Mucosa of descending colon (tissue), 3 donors: ENCODE measurements around the gene ACAA2. TPM values are rescaled to one million over a fixed set of nuclear protein-coding genes. Genes with fewer than 3 reads are reported as not detected.
A peak's percentile ranks its signal among the peaks of the same experiment; 100 is the strongest.

Source experiments
- ATAC-seq: fragments of 200-7000 bp; cut with Tn5 transposase; one replicate; pipeline ENCODE4 v1.9.1; 2020; ENCODE audit warnings: mild to moderate bottlenecking, moderate library complexity
- DNase-seq, 3 donors: peaks; one replicate each; pipeline ENCODE4 v3.0.0-alpha.2; 2020
- H3K36me3 ChIP-seq: fragments of 200-600 bp; one replicate; pipeline ENCODE4 v1.8.0; 2021; ENCODE audit warnings: low read depth, mild to moderate bottlenecking
- H3K4me1 ChIP-seq: fragments of 200-600 bp; one replicate; pipeline ENCODE4 v1.8.0; 2021; ENCODE audit warnings: low read depth, mild to moderate bottlenecking
- H3K4me3 ChIP-seq: fragments of 200-600 bp; one replicate; pipeline ENCODE4 v1.8.0; 2021; ENCODE audit warnings: mild to moderate bottlenecking
- H3K9me3 ChIP-seq: fragments of 200-600 bp; one replicate; pipeline ENCODE4 v1.8.0; 2021; ENCODE audit warnings: mild to moderate bottlenecking
- CTCF ChIP-seq: fragments of 200-600 bp; IDR thresholded peaks from one replicate; pipeline ENCODE4 v1.8.0; 2022; ENCODE audit warnings: antibody characterized with exemption, mild to moderate bottlenecking
- intact Hi-C, 2 donors: fragments of 100-400 bp; cut with DNase I in 1 of 2; cut with micrococcal nuclease in 1 of 2; formaldehyde crosslinking; loops; one replicate each; pipeline versions ENCODE4 v1.11.0 to v1.11.1; 2022; cut with DNase I, micrococcal nuclease
- total RNA-seq, 3 donors: library from RNA; stranded (reverse); fragmentation: NEBNext Ultra II Directional in 2 of 3; extraction: Animal tissue kit (Norgen Biotek cat#: 25700) in 2 of 3; gene quantifications; one replicate each; pipeline versions ENCODE4 v1.2.1 to v1.2.4, GENCODE V29; 2021 to 2023
- donor health status: DM: no; HTN: no; CAD: no; lungs with moderate emphysema.
- donor health status: DM: no; HTN: no; CAD: no.
- donor health status: DM: no; HTN: yes; CAD: no.

ACAA2 gene
- total RNA-seq, 3 donors from 2014 or later, result 148 to 332 (median 281) TPM

- DNase-seq (no peak), ATAC-seq (peak; percentile 10)
- TF ChIP-seq CTCF, result no peak
- Histone ChIP-seq H3K36me3 (no peaks in the 10 kb centered on the region), H3K9me3 (no peaks in the 10 kb centered on the region), H3K4me1 (no peaks in the 10 kb centered on the region), H3K4me3 (no peak overlapping the region)
- intact Hi-C loops, result no loop called here
These were observed 46.0 kb downstream of the ACAA2 start for GRCh38 chr18:49767111-49768050.

GRCh38 chr18:49766646-49767045 is 46.7 kb downstream of the ACAA2 start:
- no peak for ATAC-seq
- no peaks in the 10 kb centered on the region for H3K36me3 ChIP-seq
- no peak for TF ChIP-seq CTCF
- H3K4me3 ChIP-seq, result no peak overlapping the region
- no peaks in the 10 kb centered on the region for H3K4me1 ChIP-seq
- no peak for DNase-seq
- H3K9me3 ChIP-seq, result no peaks in the 10 kb centered on the region
- intact Hi-C loops, result no loop called here

- no peaks in the 10 kb centered on the region for H3K9me3 ChIP-seq
- no peak overlapping the region for H3K4me3 ChIP-seq
- TF ChIP-seq CTCF, result no peak
- intact Hi-C loops, result no loop called here
- no peaks in the 10 kb centered on the region for H3K36me3 ChIP-seq
- DNase-seq (no peak), ATAC-seq (no peak)
- no peaks in the 10 kb centered on the region for H3K4me1 ChIP-seq
These were observed 49.3 kb downstream of the ACAA2 start for GRCh38 chr18:49764032-49764431.

- no peak for DNase-seq
- H3K36me3 ChIP-seq, result no peaks in the 10 kb centered on the region
- no peak overlapping the region for H3K4me3 ChIP-seq
- H3K9me3 ChIP-seq, result no peaks in the 10 kb centered on the region
- no peak for TF ChIP-seq CTCF
- H3K4me1 ChIP-seq, result no peaks in the 10 kb centered on the region
- ATAC-seq, result no peak
- intact Hi-C loops, result no loop called here
These were observed 49.7 kb downstream of the ACAA2 start for GRCh38 chr18:49763590-49763989.

- no peak overlapping the region for H3K4me3 ChIP-seq
- intact Hi-C loops, result no loop called here
- no peaks in the 10 kb centered on the region for H3K9me3 ChIP-seq
- no peaks in the 10 kb centered on the region for H3K4me1 ChIP-seq
- no peak for TF ChIP-seq CTCF
- ATAC-seq (no peak), DNase-seq (no peak)
- H3K36me3 ChIP-seq, result no peaks in the 10 kb centered on the region
These were observed 50.9 kb downstream of the ACAA2 start for GRCh38 chr18:49762191-49763077.
